HG02763 (cell line): Measurements from ENCODE around the gene KIAA1958.
"Not testable (repeated sequence)": the region's sequence is repeated elsewhere in the genome, so short reads cannot be mapped to it uniquely, and the experiment has no call there.

ENCODE experiments used
- ATAC-seq: cut with Tn5 transposase; IDR thresholded peaks from one replicate; pipeline ENCODE4 v1.9.1; 2021; ENCODE audit warnings: mild to moderate bottlenecking, moderate library complexity; ENCODE audit not compliant: unreplicated experiment

Gene KIAA1958

GRCh38 chr9:112487799-112488340 lies 1.2 kb downstream of the KIAA1958 start:
- no peak for ATAC-seq

GRCh38 chr9:112489039-112489546 lies 2.5 kb downstream of the KIAA1958 start:
- no peak for ATAC-seq

DNA sequence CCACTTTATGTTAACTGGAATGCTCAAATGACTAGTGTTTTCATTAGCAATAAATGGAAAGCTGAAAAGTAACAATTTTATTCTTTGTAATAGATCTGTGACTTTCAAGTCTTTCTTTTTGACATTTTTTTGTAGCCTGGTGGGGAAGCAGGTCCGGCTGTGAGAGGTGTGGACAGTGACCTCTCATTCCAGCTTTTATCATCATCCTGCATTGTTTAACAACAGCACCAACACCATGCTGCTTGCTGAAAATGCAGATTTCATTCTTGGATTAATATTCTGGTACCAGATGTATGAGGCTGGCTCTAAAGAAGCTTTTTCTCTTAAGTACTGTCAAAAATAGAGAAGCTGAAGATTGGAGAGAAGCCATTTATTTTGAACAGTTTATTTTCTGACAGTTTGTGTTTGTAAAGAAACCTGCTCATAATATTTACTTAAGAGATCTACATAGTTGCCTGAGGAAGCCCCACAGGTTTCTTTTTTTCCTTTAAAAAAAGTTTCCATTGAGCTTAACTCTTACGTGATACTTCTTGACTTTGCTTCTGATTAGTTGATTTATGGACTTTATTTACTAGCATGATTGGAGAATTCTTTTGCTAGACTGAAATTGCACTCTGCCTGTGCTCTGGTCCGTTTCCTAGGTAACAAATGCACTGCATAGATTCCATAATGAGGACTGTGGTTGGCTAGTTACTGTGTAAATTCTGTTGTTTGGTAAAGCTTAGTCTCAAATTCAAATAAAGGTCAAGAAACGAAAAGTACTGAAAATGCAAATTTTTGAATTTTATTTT lies 3.4 kb downstream of the KIAA1958 start:
- no peak for ATAC-seq

DNA sequence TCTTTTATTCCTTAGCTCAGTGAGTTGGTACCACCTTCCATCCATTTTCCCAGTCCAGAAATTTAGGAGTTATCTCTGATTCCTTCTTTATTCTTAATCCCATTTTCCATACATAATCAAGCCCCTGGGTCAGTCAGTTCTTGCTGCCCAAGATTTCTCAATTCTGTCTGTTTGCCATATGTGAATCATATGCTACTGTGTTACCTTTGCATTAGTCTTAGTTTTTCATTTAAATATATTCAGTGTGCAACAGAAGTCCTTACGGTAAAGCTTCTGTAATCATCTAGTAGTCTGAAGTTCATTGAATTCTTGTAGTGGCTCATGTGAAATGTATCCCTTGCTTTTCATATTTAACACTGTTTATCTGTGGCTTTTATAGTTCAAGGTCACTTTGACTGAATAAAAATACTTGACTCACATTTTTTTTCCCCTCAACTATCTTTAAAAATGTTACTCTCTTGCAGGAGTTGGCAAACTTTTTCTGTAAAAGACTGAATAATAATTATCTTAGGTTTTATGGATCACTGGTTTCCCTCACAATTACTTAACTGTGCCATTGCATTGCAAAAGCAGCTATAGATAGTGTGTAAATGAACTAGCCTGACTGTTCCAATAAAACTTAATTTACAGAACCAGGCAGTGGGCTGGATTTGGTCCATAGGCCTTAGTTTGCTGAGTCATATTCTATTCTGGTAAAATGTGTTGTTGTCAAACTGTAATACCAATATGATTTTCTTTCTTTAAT lies 6.9 kb downstream of the KIAA1958 start:
- ATAC-seq = no peak

GRCh38 chr9:112494153-112494552 lies 7.5 kb downstream of the KIAA1958 start:
- ATAC-seq = no peak

DNA sequence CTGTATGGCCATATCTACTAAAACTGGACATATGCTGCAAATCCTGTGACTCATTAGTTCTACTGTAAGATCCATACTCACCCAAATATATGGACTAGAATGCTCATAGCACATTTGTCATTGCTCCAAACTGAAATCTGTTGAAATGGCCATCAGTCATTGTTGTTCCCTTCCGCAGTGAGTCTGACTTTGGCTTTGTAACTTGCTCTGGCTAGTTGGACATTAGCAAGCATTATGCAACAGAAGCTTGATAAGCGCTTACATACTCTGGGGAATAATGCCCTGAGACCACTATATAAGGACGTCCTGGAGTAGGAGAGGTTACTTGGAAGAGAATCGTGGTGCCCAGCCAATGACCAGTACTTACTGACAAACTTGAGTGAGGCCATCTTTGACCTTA lies 9.0 kb downstream of the KIAA1958 start:
- no peak for ATAC-seq

GRCh38 chr9:112496074-112496722 lies 9.6 kb downstream of the KIAA1958 start:
- ATAC-seq = no peak

- ATAC-seq = no peak
Measured at GRCh38 chr9:112500842-112501241, 14.2 kb downstream of the KIAA1958 start.

GRCh38 chr9:112501287-112501686 lies 14.7 kb downstream of the KIAA1958 start:
- no peak for ATAC-seq

- no peak for ATAC-seq
Measured at GRCh38 chr9:112502175-112502946, 15.7 kb downstream of the KIAA1958 start.

DNA sequence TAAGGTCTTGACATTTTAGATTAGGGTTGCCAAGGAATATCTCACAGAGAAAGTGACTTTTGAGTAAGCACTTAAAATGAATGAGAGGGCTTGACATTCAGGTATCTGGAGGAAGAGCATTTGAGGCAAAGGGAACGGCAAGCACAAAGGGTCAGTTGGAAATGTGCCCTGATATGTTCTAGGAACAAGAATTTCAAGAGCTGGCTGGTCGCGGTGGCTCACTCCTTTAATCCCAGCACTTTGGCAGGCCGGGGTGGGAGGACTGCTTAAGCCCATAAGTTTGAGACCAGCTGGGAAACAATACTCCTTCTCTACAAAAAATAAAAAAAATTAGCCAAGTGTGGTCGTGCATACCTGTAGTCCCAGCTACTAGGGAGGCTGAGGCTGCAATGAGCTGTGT lies 16.5 kb downstream of the KIAA1958 start:
- ATAC-seq = no peak

DNA sequence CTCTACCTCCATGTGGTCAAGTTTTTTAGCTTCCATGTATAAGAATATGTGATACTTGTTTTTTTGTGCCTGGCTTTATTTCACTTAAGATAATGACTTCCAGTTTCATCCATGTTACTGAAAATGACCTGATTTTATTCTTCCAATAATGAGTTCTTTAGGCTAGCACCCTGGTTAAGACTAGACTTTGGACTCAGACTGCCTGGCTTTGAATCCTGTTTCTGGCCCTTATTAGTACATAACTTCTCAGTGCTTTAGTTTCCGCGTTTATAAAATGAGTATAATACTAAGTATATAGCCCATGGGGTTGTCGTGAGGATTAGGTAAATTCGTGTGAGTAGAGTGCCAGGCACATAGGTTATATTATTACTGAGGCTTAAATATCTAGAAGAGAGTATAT lies 18.5 kb downstream of the KIAA1958 start:
- no peak for ATAC-seq

GRCh38 chr9:112505607-112506006 lies 19.0 kb downstream of the KIAA1958 start:
- no peak for ATAC-seq

DNA sequence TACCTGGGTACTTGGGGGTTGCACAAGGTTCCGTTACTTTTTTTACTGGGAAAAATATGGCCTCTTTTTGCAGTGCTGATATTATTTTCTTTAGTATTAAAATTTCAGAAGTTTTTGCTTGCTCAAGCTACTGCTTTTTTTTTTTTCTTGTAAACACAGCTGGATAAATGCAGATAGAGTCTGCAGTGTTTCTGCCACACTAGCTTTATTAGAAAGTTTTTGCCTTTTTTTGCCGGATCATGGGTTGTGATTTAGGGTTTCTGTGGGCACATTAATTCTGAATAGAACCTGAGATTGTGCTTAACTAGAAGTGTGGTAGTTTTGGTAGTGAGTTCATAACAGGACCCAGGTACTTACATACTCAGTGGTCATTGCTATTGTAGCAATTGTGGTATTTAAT lies 19.9 kb downstream of the KIAA1958 start:
- ATAC-seq = no peak

DNA sequence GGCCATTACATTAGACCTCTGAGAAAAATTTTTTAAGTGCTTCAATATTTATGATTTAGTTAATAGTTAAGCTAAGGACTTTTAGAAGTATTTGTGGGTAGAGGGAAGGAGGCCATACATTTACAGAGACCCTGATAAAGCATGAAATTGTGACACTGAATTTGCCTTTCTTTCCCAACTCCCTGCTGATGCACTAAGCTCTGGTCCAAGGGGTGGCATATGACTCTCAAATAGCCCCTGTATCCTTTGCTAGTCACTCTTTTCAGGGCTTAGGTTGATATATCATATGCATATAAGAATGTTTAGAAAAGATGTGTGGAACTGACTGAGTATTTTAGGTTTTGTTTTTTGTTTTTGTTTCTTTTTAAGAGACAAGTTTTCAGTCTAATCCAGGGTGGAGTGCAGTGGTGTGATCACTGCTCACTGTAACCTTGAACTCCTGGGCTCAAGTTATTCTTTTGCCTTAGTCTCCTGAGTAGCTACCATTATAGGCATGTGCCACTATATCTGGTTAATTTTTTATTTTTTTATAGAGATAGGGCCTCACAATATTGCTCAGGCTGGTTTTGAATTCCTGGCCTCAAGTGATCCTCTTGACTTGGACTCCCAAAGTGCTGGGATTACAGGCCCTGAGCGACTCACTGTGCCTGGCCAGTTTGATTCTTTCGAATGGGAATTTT lies 20.5 kb downstream of the KIAA1958 start:
- no peak for ATAC-seq

- ATAC-seq = no peak
Measured at GRCh38 chr9:112508377-112508776, 21.8 kb downstream of the KIAA1958 start.

DNA sequence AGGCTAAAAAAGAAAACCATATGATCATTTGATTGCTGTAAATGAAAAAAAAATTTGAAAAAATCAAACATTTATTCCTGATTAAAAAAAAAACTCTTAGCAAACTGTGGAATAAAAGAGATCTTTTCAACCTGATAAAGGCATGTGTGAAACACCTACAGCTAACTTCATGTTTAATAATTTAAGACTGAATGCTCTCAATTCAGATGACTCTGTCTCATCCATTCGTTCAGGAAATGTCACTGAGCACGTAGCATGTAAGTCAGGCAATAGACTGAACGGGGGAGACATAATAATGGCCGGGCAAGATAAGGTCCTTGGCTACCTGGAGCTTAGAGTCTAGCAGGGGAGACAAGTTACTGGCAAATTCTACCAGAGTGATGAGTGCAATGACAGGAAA lies 25.8 kb downstream of the KIAA1958 start:
- ATAC-seq = not testable (repeated sequence)

DNA sequence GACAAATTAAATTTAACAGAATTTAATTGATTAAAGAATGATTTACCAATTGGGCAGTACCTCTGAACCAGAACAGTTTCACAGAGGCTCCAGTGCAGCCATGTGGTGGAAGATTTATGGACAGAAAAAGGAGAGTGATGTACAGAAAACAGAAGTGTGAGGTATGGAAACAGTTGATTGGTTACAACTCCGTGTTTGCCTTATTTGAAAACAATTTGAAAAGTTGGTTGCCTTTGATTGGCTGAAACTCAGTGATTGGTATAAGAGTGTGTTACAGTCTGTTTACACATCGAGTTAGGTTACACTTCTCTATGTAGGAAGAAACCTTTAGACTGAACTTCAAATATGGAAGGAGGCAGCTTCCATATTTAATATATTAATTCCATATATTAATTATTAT lies 30.1 kb downstream of the KIAA1958 start:
- ATAC-seq = no peak

- ATAC-seq = no peak
Measured at GRCh38 chr9:112520069-112520468, 33.4 kb downstream of the KIAA1958 start.

GRCh38 chr9:112520656-112521055 lies 34.0 kb downstream of the KIAA1958 start:
- ATAC-seq = no peak
